RPMI8226 (cell line): Measurements from ENCODE around the gene AGBL5.
"Not testable (repeated sequence)": the region's sequence is repeated elsewhere in the genome, so short reads cannot be mapped to it uniquely, and the experiment has no call there.

ENCODE experiments used
- DNase-seq: peaks from one replicate; pipeline ENCODE4 v3.0.0-alpha.2; 2015

Gene AGBL5

GRCh38 chr2:27054721-27055120 lies 3.3 kb downstream of the AGBL5 start:
- DNase-seq: no peak

DNA sequence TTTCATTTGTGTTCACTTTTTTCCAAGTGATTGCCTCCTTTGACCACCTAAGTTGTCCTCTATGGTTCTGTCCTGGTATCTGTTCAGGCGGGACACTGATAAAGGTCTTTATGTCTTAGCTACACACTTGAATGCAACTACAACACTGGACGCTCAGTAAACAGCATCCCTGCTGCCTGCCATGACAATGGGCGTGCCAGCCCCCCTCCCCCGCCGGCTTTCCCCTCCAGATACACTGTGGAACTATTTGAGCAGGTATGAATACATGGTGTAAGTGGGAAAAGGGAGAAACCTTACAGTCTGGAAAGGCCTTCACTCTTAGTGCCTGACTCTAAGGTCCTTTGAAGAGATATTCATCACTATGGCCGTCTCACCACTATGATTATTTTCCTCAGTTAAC lies 5.7 kb downstream of the AGBL5 start:
- DNase-seq: no peak

GRCh38 chr2:27058210-27058609 lies 6.7 kb downstream of the AGBL5 start:
- no peak for DNase-seq

DNA sequence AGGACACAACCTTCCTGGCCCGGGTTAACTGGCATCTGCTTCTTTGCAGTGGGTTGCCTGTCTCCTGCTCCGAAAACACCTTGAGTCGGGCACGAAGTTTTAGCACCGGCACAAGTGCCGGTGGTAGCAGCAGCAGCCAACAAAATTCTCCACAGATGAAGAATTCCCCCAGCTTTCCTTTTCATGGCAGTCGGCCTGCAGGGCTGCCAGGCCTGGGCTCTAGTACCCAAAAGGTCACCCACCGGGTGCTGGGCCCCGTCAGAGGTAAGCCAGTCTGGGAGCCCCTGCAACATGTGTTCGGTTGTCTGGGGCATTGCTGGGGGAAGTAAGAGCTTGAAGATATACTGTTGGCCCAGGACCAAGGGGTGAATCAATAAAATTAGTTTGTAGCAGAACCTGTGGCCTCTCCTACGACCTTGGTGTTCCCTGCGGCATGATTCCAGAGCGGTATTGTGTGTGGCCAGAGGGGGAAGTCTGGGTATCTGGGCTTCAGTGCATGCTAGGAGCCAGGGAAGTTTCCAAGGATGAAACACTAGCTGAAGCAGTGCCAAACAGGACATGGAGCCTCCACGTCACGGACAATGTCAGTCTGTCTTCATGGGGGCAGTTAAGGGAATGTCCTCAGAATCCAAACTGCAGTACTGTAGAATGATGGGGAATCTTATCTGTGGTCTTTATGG lies 7.8 kb downstream of the AGBL5 start:
- no peak for DNase-seq

DNA sequence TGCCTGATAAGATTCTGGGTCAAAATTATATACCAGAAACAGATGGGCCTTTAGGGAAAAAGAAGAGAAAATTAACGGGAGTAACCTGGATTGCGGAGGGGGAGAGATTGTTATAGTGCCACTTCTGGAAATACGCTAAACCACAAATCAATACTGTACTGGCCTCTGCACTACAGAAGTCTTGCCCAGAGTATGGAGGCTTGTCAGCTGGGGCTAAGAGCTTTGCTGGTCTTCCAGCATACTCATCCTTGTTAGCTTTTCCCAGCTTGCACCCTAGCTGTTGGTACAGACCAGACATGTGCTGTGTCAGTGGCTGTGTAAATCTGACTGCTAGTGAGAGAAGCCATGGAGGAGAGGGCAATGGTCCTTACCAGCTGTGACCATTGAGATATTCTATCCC lies 8.9 kb downstream of the AGBL5 start:
- no peak for DNase-seq

- DNase-seq: no peak
These were observed 13.7 kb downstream of the AGBL5 start for GRCh38 chr2:27065128-27065527.

DNA sequence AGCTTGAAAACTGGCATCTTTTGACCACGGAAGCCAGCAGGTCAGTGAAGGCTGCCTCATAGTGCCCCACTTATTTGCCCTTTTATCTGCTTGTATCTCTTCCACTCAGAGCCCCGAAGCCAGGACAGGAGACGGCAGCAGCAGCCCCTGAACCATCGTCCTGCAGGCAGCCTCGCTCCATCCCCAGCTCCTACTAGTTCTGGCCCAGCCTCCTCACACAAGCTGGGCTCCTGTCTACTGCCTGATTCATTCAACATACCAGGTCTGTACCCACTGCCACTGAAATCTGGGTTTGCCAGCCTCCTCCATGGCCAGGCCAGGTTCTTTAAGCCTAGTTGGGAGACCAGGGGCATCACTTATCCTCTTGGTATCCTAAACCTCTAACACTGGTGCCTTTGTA lies 15.9 kb downstream of the AGBL5 start:
- DNase-seq: no peak

DNA sequence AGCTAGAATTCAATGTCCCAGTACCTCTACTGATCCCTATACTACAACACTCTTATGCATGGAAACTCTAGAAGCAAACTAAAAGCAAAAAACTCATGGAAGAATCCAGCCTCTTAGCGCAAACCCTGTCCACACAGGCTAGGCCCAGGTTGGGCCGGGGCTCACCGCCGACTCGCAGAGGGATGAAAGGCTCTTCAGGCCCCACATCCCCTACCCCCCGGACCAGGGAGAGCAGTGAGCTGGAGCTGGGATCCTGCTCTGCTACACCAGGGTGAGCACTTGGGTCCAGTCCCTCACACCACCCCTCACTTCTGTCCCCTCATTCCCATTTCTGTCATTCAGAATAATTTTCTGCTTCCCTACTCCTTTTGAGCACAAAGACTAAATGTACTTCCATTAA lies 18.0 kb downstream of the AGBL5 start:
- no peak for DNase-seq

- DNase-seq: no peak
These were observed 18.6 kb downstream of the AGBL5 start for GRCh38 chr2:27069961-27070618.

DNA sequence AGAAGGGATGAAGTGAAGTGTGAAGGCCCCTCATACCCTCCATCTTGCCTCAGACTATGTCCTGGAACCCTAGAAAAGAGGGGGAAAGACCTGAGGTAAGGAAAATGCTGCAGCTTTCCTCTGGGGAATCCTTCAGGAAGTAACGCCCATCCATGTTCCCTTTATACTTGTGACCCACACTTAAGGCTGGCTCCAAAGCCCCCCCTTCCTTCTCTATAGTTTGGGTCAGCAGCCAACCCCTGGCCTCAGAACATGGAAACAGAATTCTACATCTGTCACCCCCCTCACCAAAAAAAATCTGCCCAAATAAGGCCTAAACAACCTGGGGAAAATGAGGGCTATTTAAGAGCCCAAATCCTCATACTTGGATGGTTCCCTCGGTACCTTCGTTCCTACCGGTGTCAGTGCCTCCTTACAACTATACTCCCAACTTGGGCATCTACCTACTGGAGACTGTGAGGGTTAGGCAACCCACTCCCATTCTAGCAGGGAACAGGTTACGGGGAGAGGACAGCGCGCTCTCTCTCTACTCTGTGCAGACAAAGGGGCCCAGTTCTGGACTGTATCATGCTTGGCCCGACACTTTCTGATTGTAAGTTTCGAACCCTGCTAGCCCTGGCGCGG lies 19.3 kb downstream of the AGBL5 start:
- no peak for DNase-seq

DNA sequence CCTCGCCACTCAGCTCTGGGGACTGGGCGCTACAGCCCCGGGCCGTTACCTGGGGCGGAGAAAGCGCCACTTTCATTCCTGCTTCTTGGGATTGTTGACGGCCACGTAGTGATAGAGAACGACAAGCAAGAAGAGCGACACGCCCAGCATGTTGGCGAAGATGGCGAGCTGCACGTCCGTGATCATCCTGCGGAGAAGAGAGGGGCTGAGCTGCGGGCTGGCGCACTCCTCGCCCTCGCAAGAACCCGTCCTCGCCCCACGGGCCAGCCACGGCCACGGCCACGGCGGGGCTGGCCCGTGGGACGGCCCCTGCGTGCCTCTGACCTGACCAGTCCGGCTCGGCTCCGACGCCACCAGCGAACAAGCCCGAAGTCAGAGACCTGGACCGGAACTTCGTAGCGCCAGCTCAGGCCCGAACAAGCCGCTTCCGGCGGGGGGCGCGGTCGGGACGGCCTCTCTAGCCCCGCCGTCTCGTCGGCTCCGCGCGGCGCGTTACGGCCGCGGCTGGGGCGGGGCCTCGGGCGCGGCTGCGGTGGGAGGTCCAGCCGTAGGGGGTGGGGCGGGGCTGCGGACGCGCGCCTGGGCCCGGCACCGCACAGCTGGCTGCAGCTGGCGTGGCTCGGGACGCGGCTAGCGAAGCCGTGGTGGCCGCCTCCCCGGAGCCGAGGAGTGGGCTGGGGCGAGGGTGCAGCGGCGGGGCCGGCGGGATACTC lies 20.0 kb downstream of the AGBL5 start, which contains the start of gene OST4:
OST4 (minus strand) TSS at position 378 of the 713 bp plus-strand sequence.
- peak; percentile 96 for DNase-seq

DNA sequence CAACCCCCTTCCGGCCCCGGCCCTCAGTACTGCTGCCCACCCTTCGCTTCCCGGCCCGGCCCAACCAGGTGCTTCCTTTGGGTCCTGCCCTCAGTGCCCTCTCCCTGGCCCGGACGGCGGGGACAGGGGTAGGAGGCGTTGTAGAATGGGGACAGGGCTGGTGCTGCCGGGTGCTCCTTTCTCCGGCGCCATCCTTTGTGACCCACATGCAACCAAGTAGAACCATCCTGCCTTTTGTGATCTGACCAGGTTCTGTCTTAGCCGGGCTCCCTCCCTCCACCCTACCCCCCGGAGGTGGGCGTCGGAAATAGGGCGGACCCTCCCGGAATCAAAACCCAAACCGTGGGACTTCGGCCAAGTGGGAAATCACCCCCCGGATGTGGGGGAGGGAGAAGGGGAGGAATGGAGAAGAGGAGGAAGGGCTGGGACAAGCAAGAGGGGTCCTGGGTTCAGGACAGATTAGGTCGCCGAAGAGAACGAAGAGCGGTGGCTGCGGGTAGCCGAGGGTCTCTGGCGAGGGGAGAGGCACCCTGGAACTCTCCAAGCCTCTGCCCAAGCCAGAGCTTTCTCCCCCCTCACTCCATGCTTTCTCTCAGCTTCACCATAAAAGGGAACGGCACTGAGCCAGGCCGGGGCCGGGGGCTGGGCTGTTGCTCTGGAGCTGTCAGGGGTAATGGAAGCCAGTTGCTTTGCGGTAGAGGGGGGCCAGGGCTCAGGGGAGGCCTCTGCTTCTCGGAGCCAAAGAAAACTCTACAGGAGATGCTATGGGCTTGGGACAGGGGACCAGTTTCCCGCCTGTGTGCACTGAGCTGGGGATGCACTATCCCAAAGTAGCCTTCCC lies 20.7 kb downstream of the AGBL5 start:
- DNase-seq: no peak

- DNase-seq: no peak
These were observed 21.5 kb downstream of the AGBL5 start for GRCh38 chr2:27072920-27073319.

DNA sequence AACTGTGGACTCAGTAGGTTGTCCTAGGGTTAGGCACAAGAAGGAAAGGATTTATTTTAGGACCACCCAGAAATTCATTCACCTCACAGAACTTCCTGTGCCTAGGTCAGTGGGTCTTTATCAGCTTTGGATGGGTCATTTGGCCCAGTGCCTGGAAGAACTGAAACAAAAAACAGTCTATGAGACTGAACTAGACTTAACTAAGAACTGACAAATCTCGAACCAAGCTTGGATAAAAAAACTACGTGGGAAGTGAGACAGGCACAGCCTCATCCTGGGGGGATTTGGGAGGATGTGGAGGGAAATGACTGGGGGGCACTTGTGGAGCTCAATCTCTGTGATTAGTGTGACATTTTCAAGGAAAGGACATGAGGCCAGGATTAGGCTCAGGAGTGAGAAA lies 22.3 kb downstream of the AGBL5 start:
- DNase-seq: peak; percentile 29

DNA sequence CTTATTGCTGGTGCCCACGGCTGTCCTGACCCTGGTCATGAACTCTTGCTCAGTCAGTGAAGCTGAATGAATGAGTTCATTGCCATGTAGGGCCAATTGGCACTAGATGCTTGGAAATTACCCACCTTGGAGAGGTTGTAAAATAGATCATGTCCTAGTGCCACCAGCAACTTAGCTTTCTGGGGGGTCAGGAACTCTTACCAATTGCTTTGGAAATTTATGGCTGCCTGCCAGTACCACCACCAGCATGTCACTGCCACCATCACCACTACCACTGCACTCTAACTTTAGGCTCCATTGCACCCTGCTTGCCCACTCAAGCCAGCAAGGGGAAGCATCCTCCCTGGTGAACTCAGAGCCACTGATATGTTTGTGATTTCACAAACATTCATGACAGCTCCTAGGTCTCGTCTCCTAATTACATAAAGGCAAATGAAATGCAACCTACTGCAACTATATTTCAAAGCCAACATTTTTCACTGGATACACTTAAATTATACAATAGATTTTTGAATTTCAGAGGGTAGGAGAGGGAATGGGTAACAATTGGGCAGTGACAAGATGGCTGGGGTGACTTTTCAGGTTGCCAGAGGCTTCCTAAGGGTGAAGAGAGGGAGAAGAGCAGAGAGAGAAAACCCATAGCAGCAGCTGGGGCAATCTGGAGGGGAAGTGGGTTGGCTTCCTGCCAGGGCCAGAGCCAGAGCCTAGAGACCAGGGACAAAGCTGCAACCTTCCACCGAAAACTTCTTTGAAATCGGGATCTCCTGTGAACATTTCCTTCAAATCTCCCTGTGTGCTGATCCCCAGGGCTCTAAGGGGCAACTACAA lies 23.5 kb downstream of the AGBL5 start:
- peak; percentile 78 for DNase-seq

DNA sequence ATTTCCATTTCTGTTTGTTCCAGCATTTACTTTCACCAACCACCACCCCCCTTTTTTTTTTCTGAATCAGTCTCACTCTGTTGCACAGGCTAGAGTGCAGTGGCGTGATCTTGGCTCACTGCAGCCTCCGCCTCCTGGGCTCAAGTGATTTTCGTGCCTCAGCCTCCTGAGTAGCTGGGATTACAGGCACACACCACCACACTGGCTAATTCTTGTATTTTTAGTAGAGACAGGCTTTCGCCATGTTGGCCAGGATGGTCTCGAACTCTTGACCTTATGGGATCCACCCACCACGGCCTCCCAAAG lies 24.1 kb downstream of the AGBL5 start:
- DNase-seq: not testable (repeated sequence)

DNA sequence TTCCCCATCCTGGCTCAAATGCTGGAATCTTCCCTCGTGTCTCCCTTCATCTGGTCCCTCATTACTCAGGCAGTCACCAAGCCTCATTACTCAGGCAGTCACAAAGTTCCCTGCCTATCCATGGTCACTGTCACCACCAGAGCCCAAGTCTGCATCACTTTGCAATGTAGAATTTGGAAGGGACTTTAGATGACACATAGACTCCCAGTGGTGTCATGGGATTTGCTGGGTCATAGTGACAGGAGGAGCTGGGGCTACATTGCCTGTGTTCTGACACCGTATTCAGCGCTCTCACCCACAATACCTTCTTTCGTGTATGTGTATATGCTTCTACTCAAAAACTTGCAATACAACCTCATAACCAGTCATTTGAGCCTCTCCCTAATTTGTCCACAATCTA lies 24.9 kb downstream of the AGBL5 start:
- DNase-seq: no peak

DNA sequence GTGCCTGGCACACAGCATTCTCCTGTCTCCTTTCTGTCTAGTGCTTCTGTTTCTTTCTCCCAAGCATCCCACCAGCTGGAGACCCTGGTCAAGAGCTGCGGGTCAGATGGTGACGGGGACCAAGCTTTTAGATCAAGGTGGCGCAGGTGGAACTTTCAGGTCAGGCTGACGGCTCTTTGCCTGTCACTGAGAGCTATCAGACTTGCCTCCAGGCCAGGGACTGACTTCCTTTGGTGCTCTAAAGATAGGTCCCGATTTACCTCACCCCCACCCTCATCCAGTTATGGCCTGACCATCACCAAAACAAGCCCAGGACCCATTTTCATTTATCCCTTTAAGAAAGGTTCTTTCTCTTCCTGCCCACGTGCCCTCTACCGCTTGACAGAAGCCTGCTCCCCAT lies 25.8 kb downstream of the AGBL5 start:
- no peak for DNase-seq

- no peak for DNase-seq
These were observed 27.1 kb downstream of the AGBL5 start, which contains the start of gene EMILIN1 for GRCh38 chr2:27078267-27079194. Gene EMILIN1 (plus strand): TSS chr2:27078615. CDS start chr2:27079066, 451 bp downstream.

GRCh38 chr2:27079233-27080139 lies 28.0 kb downstream of the AGBL5 start:
- no peak for DNase-seq
